ENCODE results near the gene B3GALT5.
"Not testable (repeated sequence)": the region's sequence is repeated elsewhere in the genome, so short reads cannot be mapped to it uniquely, and the experiment has no call there.

B3GALT5 gene, protein sequence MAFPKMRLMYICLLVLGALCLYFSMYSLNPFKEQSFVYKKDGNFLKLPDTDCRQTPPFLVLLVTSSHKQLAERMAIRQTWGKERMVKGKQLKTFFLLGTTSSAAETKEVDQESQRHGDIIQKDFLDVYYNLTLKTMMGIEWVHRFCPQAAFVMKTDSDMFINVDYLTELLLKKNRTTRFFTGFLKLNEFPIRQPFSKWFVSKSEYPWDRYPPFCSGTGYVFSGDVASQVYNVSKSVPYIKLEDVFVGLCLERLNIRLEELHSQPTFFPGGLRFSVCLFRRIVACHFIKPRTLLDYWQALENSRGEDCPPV

DNA sequence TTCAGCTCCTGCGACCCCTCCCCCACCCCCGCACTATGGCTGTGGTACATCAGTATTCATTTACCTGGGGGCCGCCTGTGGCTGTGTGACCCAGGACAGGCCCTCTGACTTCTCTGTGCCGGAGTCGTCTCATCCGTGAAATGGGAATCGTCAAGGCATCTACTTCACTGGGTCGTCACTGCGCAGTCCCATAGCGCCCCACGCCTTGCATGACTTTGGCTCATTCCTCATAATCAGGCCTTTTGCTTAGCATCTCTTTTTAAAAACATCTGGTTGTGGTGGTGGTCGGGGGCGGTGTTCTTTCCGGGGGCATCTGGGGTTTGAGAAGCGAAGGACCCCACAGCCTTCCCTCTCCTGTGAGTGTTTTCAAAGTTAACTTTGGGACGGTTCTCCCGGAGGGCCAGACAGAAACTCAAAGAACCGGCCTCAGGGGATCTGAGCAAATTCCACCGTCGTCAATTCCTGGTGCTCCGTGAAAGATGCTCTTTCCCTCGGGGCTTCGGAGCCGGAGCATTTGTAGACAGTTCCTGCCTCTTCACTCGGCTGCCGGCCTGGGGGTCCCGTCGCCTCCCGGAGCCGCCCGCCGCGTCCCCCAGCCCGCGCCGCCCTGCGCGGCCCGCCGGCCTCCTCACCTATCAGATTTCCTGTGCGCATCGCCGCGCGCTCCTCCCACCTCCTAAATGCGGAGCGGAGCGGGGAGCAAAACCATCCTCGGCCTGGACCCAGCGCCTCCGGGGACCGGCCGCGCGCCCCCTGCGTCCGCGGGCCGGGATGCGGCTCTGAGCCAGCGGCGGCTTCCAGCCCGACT lies at the start of gene B3GALT5:
Gene B3GALT5 (plus strand): TSS at position 708 of the 808 bp plus-strand sequence. CDS start 47,620 bp downstream, outside the sequence.
- no peak for DNase-seq (ENCODE audit: low spot score)

DNA sequence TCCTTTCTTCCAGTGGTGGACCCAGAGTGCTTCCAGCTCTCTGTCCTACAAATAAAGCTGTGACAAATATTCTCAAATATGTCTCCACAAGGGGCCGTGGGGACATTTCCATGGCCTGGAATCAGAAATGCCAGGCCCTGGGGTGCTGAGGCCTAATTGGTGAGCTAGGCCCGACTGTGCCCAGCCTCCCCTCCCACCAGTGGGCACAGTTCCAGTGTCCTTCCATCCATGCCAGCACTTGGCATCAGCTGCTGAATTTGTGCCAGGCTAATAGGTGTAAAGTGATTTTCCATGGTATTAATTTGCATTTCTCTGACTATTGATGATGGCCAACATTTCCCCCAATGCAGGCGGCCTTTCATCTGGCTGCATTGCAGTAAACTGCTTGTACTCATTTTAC lies 48.5 kb upstream of the B3GALT5 start:
- DNase-seq (ENCODE audit: low spot score) = no peak

DNA sequence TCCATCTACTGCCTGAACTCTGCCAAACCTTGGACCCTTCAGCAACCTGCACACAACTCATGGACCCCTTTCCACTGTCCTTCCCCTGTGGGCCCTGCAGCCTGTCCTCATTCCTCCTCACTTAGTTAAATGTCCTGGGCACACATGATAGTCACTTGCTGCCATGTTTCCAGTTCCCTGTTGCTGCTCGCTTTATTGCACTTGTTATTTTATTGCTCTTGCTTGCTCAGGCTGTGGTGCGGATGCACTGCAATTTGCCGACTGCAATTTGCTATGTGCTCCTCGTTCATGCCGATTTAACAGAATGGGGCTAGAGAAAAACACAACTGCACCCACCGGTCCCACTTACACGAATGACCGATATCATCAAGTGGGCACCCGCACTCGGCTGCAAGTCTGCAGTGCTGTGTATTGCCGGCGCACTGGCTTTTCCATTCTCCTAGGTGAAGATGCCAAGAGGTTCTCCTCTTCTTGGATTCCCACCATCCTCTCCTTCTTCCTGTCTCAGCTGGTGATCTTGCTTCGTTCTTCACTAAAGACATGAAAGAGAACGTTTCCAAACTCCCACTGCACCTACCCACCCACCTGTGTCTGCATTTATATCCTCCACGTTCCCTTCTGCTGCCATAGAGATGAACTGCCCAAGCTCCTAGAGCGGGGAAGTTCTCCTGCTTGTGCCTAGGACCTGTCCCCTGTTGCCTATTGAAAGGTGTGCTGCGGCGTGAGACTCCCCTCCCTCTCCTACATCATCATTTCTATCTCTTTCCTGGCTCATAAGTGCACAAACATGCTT lies 45.4 kb upstream of the B3GALT5 start:
- DNase-seq (ENCODE audit: low spot score) = no peak

DNA sequence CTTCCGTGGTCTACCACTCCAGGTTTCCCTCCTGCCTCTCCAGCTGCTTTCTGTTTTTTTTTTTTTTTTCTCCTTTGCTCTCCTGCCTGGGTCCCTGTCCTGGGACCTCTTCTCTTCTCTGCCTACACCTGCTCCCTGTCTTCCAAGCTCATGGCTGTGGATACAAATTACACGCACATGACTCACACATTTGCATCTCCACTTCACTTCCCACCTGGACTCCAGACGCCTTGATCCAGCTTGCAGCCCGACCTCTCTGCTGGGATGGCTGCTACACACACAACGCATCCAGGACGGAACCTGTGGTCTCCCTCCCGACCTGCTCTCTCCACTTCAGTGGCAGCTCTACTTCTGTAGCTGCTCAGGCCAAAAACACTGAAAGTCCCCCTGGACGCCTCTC lies 44.4 kb upstream of the B3GALT5 start:
- no peak for DNase-seq (ENCODE audit: low spot score)

DNA sequence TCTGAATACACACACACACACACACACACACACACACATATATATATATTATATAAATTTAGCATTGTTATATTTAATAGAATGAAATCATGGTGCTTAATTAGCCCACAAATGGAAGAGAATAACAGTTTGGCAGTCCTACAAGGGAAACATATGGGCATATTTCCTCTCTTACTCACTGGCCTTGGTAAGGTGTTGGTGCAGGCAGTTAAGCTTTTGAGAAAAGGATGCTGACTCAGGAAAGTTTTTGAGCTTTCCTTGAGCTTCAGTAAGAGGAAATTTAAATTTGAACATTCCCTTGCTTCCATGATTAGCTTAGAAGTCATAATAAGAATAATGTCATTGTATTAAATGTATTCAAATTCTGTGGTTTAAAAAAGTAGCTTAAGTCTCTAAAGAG lies 37.0 kb upstream of the B3GALT5 start:
- no peak for DNase-seq (ENCODE audit: low spot score)

DNA sequence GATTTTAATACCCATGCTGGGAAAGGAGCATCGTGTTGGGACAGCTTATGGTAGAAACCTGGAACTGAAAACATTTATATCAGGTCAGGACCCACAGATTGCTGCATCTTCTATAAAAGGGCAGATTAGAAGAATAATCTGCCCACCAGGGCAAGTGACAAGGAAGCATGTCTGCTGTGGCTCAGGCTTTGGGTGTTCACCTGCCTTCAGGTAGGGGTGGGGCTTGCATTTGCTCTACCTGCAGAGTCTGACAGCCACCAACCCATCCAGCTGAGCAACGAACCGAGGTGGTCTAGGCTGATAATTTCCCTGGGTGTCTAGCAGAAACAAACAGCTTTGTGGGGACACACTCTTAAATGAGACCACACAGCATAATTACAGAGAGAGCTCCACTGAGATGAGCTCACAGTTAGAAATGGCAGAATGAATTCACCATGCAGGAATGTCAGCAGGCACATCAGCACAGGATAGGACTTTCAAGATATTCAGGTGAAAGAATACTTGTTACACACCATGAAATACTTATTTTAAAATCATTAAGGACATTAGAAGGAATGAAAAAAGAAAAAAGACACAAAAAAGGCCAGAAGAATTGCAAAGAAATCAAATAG lies 36.1 kb upstream of the B3GALT5 start:
- DNase-seq (ENCODE audit: low spot score) = no peak

DNA sequence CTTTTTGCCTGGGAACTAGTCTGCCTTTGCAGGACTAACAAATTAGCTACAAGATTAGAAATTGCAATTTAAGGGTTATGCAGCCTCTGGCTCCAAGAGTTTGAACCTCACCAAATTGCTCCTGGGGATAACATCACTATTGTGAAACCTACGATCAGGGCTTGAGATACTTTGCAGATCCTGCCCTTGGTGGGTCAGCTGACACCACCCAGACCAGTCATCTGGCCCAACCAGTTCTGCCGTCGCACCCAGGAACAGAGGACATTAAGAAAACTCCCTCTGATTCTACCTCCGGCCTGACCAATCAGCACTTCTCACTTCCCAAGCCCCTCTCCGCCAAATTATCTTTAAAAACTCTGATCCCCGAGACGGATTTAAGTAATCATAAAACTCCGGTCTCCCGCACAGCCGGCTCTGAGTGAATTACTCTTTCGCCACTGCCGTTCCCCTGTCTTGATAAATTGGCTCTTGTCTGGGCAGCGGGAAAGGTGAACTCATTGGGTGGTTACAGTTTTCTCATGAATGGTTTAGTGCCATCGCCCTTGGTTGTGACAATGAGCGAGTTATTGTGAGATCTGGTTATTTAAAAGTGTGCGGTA lies 32.9 kb upstream of the B3GALT5 start:
- DNase-seq (ENCODE audit: low spot score) = no peak

DNA sequence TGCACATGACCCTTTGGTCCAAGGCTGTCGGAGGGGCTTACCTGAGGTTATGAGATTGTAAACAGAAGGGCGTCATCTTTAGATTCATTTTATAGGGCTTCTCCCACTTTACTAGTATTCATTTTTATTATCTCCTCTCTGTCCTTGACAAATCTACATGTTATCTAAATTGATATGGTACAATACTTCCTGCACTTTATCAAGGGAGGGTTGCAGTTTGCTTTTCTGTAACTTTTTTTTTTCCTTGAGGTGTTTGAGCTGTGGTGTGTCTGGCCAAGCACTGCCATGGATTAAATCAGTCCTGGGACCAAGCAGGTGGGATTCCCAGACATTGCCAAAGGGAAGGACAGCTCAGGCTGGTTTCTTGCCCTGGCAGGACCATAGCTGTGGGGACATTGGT lies 32.0 kb upstream of the B3GALT5 start:
- no peak for DNase-seq (ENCODE audit: low spot score)

DNA sequence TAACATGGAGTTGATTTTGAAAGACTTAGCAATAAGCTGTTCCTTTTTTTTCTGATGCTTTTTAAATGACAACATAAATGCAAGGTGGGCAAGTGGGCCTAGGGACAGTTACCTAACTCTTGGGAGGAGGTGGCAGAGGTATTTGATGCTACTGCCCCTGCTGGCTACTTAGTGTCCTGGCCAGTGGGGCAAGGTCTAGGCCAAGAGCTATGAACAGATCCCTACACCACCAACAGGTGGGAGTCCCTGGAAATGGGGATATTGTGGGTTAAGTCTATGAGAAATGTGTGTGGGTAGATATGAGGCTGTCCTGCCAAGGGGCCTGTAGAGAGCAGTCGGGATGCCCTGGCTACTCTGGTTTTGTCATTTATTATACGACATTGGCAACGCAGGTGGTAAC lies 31.3 kb upstream of the B3GALT5 start:
- no peak for DNase-seq (ENCODE audit: low spot score)

DNA sequence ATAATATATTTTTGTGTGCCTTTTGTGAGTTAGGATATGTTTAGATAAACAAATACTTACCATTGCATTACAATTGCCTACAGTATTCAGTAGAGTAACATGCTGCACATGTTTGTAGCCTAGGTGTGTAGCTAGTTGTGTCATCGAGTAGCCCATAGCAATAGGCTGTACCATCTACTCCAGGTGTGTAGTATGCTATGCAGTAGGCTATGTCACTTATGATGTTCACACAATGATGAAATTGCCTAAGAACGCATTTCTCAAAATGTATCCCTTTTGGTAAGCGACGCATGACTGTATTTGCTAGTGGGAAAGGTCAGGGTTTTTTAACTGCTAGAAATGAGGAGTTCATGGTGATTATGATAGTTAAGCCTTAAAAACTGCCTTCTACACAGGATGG lies 30.0 kb upstream of the B3GALT5 start:
- DNase-seq (ENCODE audit: low spot score) = no peak

DNA sequence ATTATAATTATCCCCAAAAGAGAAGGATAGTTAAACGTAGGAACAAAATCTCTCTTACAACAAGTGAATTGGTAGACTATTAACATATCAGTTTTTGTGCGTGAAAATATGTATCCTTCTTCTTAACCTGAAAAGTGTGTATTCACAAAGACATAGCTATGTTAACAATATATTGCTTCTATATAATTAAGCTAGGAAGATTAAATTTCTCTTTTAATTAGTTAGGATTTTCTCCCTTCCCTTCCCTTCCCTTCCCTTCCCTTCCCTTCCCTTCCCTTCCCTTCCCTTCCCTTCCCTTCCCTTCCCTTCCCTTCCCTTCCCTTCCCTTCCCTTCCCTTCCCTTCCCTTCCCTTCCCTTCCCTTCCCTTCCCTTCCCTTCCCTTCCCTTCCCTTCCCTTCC lies 29.2 kb upstream of the B3GALT5 start:
- DNase-seq (ENCODE audit: low spot score) = not testable (repeated sequence)

DNA sequence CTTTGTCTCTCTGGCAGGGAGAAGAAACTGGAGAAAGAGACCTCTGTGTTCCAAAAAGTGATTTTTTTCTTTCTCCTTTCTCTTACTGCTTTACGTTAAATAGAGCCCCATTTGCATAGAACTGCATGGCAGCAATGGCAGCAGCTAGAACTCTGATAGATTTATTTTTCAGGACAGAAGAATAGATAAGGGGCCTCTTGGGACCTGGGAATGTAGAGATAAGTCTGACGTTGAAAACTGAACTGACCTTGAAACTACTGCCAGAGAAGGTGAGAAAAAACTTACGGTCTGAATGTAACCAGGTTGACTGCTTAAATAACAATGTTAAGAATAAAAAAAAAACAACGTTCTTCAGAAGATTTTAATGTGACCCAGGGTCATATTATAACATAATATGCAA lies 25.4 kb upstream of the B3GALT5 start:
- no peak for DNase-seq (ENCODE audit: low spot score)

DNA sequence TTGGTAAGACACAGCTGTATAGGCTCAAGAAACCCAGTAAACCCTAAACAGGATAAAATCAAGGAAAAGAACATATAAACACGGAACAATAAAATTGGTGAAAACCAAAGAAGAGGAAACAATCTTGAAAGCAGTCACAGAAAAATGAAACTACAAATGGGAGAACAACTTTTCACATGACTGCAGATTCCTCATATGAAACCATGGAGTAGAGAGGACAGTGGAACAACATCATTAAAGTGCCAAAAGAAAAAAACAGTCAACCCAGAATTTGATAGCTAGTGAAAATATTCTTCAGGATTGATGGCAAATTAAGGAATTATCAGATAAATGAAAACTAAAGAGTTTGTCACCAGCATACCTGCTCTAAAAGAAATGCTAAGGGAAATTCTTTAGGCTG lies 23.9 kb upstream of the B3GALT5 start:
- no peak for DNase-seq (ENCODE audit: low spot score)

DNA sequence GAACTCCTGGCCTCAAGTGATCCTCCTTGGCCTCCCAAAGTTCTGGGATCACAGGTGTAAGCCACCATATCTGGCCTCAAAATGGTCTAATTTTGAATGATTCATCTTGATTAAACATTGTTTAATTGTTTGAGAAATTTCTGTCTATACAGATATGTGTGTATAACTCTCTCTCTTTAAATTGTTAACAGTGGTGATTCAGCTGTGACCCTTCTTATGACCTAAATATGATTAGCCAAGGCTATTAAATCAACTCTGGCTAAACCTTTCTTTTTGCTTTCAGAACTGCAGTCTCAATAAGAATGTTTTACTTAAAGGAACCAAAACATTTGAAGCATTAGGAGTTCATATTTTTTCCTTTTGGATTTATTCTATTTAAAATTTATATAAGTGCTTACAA lies 19.2 kb upstream of the B3GALT5 start:
- no peak for DNase-seq (ENCODE audit: low spot score)

DNA sequence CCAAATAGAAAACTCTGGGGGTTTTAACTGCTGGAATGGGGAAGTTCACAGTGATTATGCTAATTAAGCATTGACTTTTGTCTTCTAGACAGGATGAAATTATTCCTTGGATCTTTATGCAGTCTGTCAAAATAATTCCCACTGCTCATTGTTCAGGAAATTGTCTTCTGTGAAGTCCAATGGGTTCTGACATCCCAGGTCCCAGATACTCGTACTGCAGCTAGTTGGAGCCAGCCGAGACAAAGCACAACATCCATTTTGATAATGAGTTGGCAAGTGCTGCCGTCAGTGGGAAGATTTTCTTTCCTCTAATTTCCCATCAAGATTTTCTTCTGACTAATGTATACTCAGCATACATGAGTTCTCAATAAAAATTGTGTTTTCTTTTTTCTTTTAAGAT lies 17.3 kb upstream of the B3GALT5 start:
- DNase-seq (ENCODE audit: low spot score) = no peak

DNA sequence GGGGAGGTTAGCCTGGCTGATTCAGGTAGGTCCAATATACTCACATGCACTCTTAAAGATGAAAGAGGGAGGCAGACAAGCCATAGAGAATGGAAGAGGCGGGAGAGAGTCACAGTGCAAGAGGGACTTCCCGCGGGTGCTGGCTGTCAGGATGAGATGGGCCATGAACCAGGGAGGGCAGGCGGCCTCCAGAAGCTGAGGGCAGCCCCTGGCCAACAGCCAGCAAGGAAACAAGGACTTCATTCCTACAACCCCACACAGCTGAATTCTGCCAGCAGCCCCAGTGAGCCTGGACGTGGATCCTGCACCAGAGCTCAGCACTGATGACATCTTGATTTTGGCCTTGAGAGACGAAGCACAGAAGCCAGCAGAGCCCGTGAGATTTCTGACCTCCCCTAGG lies 15.1 kb upstream of the B3GALT5 start:
- no peak for DNase-seq (ENCODE audit: low spot score)

DNA sequence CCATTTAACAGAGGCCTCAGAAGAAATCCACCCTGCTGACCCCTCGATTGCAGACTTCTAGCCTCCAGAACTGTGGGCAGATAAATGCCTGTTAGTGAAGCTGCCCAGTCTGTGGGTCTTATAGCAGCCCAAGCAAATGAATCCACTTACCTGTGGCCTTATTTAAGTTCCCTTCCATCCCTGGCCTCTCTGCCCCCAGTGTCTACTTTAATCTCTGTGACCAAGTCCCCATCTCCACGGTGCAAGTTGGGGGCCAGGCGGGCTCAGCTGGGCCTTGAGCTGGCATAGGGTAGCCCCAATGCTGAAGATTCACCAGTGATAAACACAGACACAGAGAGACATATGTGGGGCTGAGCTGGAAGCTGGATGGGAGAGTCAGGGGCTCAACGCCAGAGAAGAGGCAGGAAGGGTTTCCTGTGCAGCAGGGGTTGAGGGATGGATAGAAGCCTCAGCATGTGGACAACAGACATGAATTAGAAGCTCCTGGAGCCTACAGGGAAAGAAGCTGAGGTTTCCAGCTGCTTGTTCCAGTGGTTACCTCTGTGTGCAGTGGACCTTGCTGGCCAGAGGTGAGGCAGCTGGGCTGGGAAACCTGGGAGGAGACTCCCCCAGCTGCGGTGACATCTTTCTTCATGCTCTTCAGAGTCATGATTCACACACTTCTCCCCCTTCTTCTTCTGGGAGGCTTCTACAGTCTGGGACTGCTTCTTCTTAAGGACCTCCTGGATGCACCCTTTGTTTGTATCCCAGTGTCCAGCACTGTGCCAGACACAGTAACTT lies 13.4 kb upstream of the B3GALT5 start:
- no peak for DNase-seq (ENCODE audit: low spot score)

DNA sequence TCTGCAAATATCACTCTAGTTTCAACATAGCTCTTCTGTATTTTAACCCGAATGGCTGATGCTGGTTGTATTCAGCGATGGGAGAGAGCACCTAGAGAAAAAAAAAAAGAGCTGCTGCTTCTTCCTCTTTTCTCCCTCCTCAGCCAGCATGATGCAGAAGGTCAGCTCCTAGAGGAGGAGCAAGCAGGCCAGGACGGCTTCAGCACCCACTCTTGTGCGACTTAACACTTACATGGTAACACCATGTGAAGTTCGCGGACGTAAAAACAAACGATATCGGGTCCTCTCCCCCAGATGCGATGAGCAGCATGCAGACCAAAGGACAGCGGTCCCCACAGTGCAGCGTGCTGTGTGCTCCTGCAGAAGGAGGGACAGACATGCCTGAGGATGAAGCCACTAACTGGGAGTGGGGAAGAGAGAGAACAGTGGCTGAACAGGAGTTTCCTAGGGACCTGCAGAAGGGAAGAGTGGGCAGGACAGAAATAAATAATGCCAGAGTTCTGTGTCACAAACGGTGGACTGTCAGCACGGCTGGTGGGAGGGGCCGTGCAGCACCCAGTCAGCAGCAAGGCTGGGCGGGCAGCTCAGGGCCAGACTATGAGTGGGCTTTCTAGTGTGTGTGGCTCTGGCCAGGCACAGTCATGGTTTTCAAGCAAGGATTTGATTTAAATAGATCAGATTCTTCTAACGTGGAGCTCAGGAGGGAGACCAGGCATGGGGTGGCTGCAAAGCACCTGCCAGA lies 11.4 kb upstream of the B3GALT5 start:
- DNase-seq (ENCODE audit: low spot score) = no peak

DNA sequence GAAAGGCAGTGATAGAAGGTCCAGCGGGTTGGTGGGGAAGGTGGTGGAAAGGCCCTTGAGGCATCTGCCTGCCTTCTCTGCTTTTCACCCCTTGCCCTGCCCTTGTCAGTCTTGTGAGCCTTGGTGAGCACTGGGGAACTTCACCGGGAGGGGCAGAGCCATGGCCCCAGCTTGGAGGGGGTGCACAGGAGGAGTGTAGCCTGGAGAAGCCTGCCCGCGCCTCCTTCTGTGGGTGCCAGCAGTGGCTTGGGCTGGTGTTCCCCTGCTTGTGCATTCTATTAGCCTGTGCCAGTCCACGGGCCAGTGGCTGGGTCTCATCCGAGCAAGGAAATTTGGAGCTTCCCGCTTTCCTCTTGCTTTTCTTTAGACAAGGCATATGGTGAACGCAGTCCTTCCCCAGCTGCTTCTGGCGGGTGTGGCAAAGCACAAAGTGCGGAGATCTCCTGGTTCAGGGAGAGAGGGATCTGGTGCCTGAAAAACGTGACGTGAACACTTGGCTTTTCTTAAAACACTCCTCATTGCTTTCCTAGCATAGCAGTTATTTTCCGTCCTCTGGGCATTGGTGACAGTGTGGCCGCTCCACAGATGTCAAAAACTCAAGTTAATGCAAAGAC lies 10.6 kb upstream of the B3GALT5 start:
- no peak for DNase-seq (ENCODE audit: low spot score)

DNA sequence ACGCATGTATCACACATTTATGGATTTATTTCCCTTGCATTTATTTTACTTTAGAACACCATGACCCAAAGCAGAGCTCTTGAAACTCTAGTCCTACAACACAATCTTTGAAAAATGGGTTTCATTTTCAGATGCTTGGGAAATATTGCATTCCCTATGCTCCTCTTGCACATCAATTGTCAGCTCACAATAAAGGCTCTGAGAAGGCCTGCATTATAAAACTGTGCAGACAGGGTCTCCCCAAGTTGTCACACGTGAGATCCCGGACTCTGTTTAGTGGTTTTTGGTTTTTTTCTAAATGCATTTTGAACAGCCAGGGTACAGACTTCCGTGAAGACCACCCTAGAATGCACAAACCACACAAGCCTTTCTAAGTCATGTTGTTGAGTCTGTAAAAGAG lies 9.9 kb upstream of the B3GALT5 start:
- DNase-seq (ENCODE audit: low spot score) = no peak

All from NAMALWA (cell line).